Natural killer cell (primary cell): ENCODE data around the gene MICU2. TPM values are rescaled to one million over a fixed set of nuclear protein-coding genes. Genes with fewer than 3 reads are reported as not detected.

Experiments
- ATAC-seq, 3 donors: fragments of 150-1000 bp in 2 of 3; fragments of 200-7000 bp in 1 of 3; cut with Tn5 transposase; 1 replicate in 1 of 3; 2 replicates in 2 of 3; pipeline ENCODE4 v1.10.0; 2021; ENCODE audit warnings: mild to moderate bottlenecking in 2 of 3, moderate library complexity in 2 of 3
- DNase-seq, 2 donors: peaks; one replicate each; pipeline versions ENCODE4 v3.0.0 to v3.0.0-alpha.2; 2013 to 2021; ENCODE audit warnings: mixed read lengths in 1 of 2
- H3K27ac ChIP-seq: one replicate; pipeline ENCODE4 v1.5.1; 2013; ENCODE audit warnings: mild to moderate bottlenecking, low read length
- H3K27me3 ChIP-seq: one replicate; pipeline ENCODE4 v1.6.1; 2013; ENCODE audit warnings: low read length; ENCODE audit not compliant: control insufficient read depth, insufficient read depth
- H3K36me3 ChIP-seq: one replicate; pipeline ENCODE4 v1.6.1; 2013; ENCODE audit warnings: low read length; ENCODE audit not compliant: control insufficient read depth, insufficient read depth
- H3K4me1 ChIP-seq: one replicate; pipeline ENCODE4 v1.6.1; 2013; ENCODE audit warnings: low read length; ENCODE audit not compliant: control insufficient read depth, insufficient read depth
- H3K4me3 ChIP-seq: one replicate; pipeline ENCODE4 v1.5.1; 2013; ENCODE audit warnings: low read length
- H3K9me3 ChIP-seq: one replicate; pipeline ENCODE4 v1.6.1; 2013; ENCODE audit warnings: low read length; ENCODE audit not compliant: control insufficient read depth, insufficient read depth
- H3K27ac Mint-ChIP-seq, 2 donors: one replicate each; pipeline ENCODE4 v1.8.0; 2022; ENCODE audit warnings: mild to moderate bottlenecking in 2 of 2, mixed read lengths in 2 of 2, moderate library complexity in 1 of 2
- H3K27me3 Mint-ChIP-seq, 2 donors: one replicate each; pipeline ENCODE4 v1.8.0; 2022; ENCODE audit warnings: low read depth in 2 of 2, mixed read lengths in 2 of 2
- H3K36me3 Mint-ChIP-seq: one replicate; pipeline ENCODE4 v1.8.0; 2022; ENCODE audit warnings: mixed read lengths
- H3K4me1 Mint-ChIP-seq, 2 donors: one replicate each; pipeline ENCODE4 v1.8.0; 2022; ENCODE audit warnings: mixed read lengths in 2 of 2
- H3K4me3 Mint-ChIP-seq: one replicate; pipeline ENCODE4 v1.8.0; 2022; ENCODE audit warnings: mild to moderate bottlenecking, moderate library complexity, mixed read lengths
- H3K9me3 Mint-ChIP-seq, 2 donors: one replicate each; pipeline ENCODE4 v1.8.0; 2022; ENCODE audit warnings: mixed read lengths in 2 of 2
- CTCF ChIP-seq: fragments of 200-600 bp; IDR thresholded peaks from one replicate; pipeline ENCODE4 v1.8.0; 2022; ENCODE audit warnings: antibody characterized with exemption
- WGBS: methylation state at CpG from one replicate; pipeline ENCODE4 v1.1.7; 2013; ENCODE audit warnings: missing lambda C conversion rate; ENCODE audit not compliant: insufficient coverage; 5-methylcytosine and 5-hydroxymethylcytosine counted together
- intact Hi-C: fragments of 100-400 bp; cut with micrococcal nuclease; formaldehyde crosslinking; loops from one replicate; pipeline ENCODE4 v1.14.2; 2022
- total RNA-seq, 4 donors: library from RNA; stranded (reverse); fragments of 120-200 nt in 1 of 4; gene quantifications; one replicate each; pipeline versions ENCODE4 v1.2.3 to v1.2.4, GENCODE V29; 2013 to 2022

Gene MICU2
- total RNA-seq, 3 donors from 2014 or later (not counting 1 experiment from before 2014, with no cell fraction given), result 40.2 to 47.1 (median 41.4) TPM

GRCh38 chr13:21483748-21484147, 120.2 kb downstream of the MICU2 start:
- H3K36me3 Mint-ChIP-seq, result peaks cover 11% of the 10 kb centered on the region
- peaks cover 2 to 8% of the 10 kb centered on the region in 2 donors for H3K9me3 Mint-ChIP-seq
- no peaks in the 10 kb centered on the region for H3K36me3 ChIP-seq
- H3K9me3 ChIP-seq, result peaks cover 10% of the 10 kb centered on the region
- H3K4me3 ChIP-seq, result no peak overlapping the region
- no peaks in the 10 kb centered on the region for H3K27me3 ChIP-seq
- H3K27me3 Mint-ChIP-seq, result peaks cover 0 to 3% of the 10 kb centered on the region in 2 donors
- intact Hi-C loops, result no loop called here
- peak overlapping the region in 1 of 2 donors; percentile 4 for H3K27ac Mint-ChIP-seq
- 95% methylated on average over 24 of the region's 24 CpGs for WGBS
- H3K4me1 ChIP-seq, result no peaks in the 10 kb centered on the region
- no peak overlapping the region for H3K27ac ChIP-seq
- peaks cover 0 to 6% of the 10 kb centered on the region in 2 donors for H3K4me1 Mint-ChIP-seq
- no peak overlapping the region for H3K4me3 Mint-ChIP-seq
- DNase-seq (no peak), ATAC-seq (no peak)
- no peak for TF ChIP-seq CTCF

- 81% methylated on average over 6 of the region's 6 CpGs for WGBS
- no peak overlapping the region for H3K4me3 ChIP-seq
- H3K36me3 ChIP-seq, result no peaks in the 10 kb centered on the region
- H3K4me1 ChIP-seq, result peaks cover 6% of the 10 kb centered on the region
- no peaks in the 10 kb centered on the region for H3K36me3 Mint-ChIP-seq
- peaks cover 0 to 4% of the 10 kb centered on the region in 2 donors for H3K9me3 Mint-ChIP-seq
- intact Hi-C loops, result no loop called here
- no peak overlapping the region for H3K27ac ChIP-seq
- H3K27me3 Mint-ChIP-seq, result peaks cover 0 to 3% of the 10 kb centered on the region in 2 donors
- no peaks in the 10 kb centered on the region for H3K27me3 ChIP-seq
- H3K4me3 Mint-ChIP-seq, result no peak overlapping the region
- TF ChIP-seq CTCF, result no peak
- no peak for DNase-seq
- ATAC-seq, result no peak
- H3K9me3 ChIP-seq, result peaks cover under 1% of the 10 kb centered on the region
- peaks cover 8 to 17% of the 10 kb centered on the region in 2 donors for H3K4me1 Mint-ChIP-seq
- no peak overlapping the region for H3K27ac Mint-ChIP-seq
These were observed 122.6 kb downstream of the MICU2 start for GRCh38 chr13:21481359-21481758.

- no peak overlapping the region for H3K4me3 Mint-ChIP-seq
- no peaks in the 10 kb centered on the region for H3K9me3 Mint-ChIP-seq
- peaks cover 0 to 3% of the 10 kb centered on the region in 2 donors for H3K27me3 Mint-ChIP-seq
- intact Hi-C loops, result loop anchor here (1.0 to 5.0 kb wide), 4 partner anchors 123 to 536 kb away; partner anchors contain the start of gene MICU2
- WGBS, result 61% methylated on average over 6 of the region's 8 CpGs
- Histone ChIP-seq H3K4me1 (peaks cover 6% of the 10 kb centered on the region), H3K9me3 (no peaks in the 10 kb centered on the region), H3K27ac (no peak overlapping the region), H3K4me3 (no peak overlapping the region), H3K36me3 (no peaks in the 10 kb centered on the region), H3K27me3 (no peaks in the 10 kb centered on the region)
- peak overlapping the region in 1 of 2 donors; percentile 56 for H3K27ac Mint-ChIP-seq
- ATAC-seq (peak; percentile 65 to 66 (median 65)), DNase-seq (peak in 1 of 2 donors; percentile 86)
- H3K4me1 Mint-ChIP-seq, result peaks cover 8 to 17% of the 10 kb centered on the region in 2 donors
- peak; percentile 84 for TF ChIP-seq CTCF
- no peaks in the 10 kb centered on the region for H3K36me3 Mint-ChIP-seq
These were observed 124.8 kb downstream of the MICU2 start for GRCh38 chr13:21478881-21479808.
